Mammary epithelial cell (primary cell): ENCODE measurements around the gene AUTS2.

ENCODE experiments used
- EZH2 ChIP-seq: IDR thresholded peaks from 2 replicates; pipeline ENCODE4 v1.6.1; 2012; ENCODE audit warnings: low read length, inconsistent platforms, borderline replicate concordance
- TF ChIP-seq, protein P1 (sequence below), 2 donors: IDR thresholded peaks in 1 of 2; conservative IDR thresholded peaks in 1 of 2; 2 replicates each; pipeline ENCODE4 v1.5.1; 2011 to 2012; ENCODE audit warnings: inconsistent platforms in 2 of 2, low read length in 2 of 2, mild to moderate bottlenecking in 2 of 2, control low read depth in 1 of 2, low read depth in 1 of 2; ENCODE audit not compliant: insufficient read depth in 1 of 2; ENCODE audit errors: extremely low read depth in 1 of 2

DNA sequence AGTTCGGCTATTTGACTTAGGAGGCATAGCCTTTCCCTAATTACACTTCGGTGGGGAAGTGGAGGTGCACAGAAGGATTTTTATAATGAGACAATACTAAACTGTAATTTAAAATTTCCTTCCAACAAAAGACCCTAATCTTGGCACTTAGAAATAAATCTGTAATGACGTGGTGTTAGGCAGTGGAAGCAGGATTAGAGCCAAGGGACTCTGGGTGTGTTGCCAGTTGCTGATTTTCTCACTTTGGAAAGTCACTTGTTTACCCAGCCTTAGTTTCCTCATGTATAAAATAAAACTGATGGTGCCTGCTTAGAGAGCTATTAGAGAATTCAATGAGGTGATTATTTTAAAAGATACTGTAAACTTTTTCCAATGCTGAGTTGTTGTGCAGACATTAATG, 287.2 kb downstream of the AUTS2 start:
- no peak for TF ChIP-seq EZH2
- TF ChIP-seq, protein P1, sequence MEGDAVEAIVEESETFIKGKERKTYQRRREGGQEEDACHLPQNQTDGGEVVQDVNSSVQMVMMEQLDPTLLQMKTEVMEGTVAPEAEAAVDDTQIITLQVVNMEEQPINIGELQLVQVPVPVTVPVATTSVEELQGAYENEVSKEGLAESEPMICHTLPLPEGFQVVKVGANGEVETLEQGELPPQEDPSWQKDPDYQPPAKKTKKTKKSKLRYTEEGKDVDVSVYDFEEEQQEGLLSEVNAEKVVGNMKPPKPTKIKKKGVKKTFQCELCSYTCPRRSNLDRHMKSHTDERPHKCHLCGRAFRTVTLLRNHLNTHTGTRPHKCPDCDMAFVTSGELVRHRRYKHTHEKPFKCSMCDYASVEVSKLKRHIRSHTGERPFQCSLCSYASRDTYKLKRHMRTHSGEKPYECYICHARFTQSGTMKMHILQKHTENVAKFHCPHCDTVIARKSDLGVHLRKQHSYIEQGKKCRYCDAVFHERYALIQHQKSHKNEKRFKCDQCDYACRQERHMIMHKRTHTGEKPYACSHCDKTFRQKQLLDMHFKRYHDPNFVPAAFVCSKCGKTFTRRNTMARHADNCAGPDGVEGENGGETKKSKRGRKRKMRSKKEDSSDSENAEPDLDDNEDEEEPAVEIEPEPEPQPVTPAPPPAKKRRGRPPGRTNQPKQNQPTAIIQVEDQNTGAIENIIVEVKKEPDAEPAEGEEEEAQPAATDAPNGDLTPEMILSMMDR (conservative IDR thresholded peaks at IDR 0.05 in 1 of 2, IDR thresholded peaks at IDR 0.05 in 1 of 2; ENCODE audit: extremely low read depth in 1 of 2, insufficient read depth in 1 of 2, low read depth in 1 of 2, low read length in 2 of 2) = no peak
